NCI-H2196 (cell line): Measurements from ENCODE around the gene HAUS6.
A peak's percentile ranks its signal among the peaks of the same experiment; 100 is the strongest.
"Not testable (repeated sequence)": the region's sequence is repeated elsewhere in the genome, so short reads cannot be mapped to it uniquely, and the experiment has no call there.

ENCODE experiments used
- DNase-seq: peaks from one replicate; lab custom pipeline; 2025; ENCODE audit not compliant: unreplicated experiment; lab: John Stamatoyannopoulos, UW

Gene HAUS6

DNA sequence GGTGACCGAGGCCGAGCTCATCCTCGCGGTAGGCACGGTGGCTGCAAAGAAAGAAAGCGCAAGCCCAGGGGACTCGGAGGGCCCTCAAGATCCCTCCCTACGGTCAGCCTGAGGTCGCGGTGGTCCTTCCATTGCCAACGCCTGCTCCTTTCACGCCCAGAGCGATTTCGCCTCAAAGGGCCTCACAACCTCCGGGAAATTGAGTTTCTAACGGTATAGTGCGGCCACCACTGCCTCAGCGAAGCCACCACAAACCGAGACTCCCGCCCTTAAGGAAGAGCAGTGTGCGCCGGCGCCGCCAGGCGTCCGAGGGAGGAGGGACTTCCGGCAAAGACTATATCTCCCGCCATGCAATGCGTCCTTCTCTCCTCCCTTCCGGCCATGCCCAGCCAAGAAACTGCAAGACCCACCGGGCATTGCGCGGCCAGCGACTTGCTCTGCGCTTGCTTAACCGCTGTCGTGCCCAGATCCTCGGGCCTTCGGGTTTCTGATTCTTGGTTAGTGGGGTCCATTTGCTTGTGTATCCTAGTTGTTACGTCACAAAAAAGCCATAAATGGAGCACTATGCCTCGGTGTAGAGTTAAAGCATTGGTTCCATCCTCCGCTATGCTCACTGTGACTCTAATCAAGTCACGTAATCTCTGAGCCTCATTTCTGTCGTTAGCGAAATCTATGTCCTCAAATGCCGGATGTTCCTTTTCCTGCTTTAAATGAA, at the start of gene HAUS6:
HAUS6 (minus strand) TSS at position 274 of the 715 bp plus-strand sequence; CDS start at position 21, 253 bp downstream.
- DNase-seq: peak; percentile 94

DNA sequence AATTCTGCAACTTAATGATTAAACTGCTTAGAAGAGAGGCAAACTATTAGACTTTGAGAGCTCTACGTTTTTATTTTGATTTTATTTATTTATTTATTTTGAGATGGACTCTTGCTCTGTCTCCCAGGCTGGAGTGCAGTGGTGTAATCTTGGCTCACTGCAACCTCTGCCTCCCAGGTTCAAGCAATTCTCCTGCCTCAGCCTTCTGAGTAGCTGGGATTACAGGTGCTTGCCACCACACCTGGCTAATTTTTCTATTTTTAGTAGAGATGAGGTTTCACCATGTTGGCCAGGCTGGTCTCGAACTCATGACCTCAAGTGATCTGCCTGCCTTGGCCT, 49.4 kb upstream of the HAUS6 start:
- DNase-seq: not testable (repeated sequence)

- DNase-seq: no peak
Observed at GRCh38 chr9:19151425-19152159, 48.9 kb upstream of the HAUS6 start.

DNA sequence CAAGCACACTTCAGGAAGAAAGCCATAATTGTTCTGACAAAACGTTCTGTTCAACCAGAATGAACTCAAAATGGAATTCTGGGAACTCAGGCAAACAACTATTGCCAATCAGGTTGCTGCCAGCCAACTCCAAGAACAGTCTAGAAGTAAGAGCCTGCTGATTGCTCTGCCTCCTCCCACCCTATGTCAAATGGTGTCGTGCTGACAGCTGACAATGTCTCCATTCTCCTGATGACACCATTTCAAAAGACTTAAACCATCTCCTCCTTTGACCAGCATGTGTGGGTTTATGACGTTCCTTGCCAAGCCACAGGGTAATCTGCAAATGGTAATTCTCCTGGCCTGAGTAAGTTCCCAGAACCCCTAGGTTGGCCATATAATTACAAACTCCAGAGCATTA, 46.5 kb upstream of the HAUS6 start:
- DNase-seq: no peak

GRCh38 chr9:19148187-19148586, 45.5 kb upstream of the HAUS6 start:
- DNase-seq: no peak

DNA sequence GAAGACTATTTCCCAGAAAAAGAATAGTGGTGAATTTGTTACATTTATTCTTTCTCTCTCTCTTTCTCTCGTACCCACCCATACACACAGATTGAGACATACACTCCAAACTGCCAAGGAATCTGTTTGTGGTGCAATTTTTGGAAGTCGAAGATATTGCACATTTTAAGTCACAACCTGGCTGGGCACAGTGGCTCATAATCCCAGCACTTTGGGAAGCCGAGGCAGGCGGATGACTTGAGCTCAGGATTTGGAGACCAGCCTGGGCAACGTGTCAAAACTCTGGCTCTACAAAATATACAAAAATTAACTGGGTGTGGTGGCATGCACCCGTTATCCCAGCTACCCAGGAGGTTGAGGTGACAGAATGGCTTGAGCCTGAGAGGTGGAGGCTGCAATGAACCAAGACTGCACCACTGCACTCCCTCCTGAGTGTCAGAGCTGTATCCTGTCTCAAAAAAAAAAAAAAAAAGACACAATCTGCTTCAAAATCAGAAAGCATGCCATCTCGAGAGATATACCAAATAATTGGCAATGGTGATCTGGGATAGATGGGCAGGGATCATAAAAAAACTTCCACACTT, 43.8 kb upstream of the HAUS6 start:
- DNase-seq: no peak

- no peak for DNase-seq
Observed at GRCh38 chr9:19145881-19146280, 43.2 kb upstream of the HAUS6 start.

DNA sequence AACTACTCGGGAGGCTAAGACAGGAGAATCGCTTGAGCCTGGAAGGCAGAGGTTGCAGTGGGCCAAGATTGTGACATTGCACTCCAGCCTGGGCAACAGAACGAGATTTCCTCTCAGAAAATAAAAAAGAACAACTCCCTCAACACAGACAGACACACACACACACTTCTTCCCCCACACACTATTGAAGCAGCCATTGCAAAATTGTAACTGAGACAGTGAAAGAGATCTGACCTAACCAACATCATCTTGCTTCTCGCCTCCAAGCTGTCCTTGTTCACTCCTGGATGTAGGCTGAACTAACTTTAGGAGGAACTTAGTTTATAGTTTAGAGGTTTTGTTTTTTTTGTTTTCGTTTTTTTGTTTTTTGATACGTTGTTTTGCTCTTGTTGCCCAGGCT, 37.6 kb upstream of the HAUS6 start:
- DNase-seq: no peak

DNA sequence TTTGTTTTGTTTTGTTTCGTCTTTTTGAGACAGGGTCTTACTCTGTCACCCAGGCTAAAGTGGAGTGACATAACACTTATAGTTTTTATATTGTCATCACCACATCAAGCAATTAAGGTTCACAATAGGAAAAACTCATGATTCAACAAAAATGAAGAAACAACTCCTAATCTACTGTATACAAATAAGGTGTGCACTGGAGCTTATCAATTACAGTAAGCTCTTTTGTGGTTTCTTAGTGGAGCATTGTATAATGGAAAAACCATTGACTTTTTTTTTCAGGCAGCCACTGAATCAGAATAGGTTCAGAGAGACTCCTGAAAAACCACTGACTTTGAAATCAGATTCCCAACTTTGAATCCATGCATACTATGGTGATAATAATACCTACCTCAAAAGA, 35.4 kb upstream of the HAUS6 start:
- no peak for DNase-seq

DNA sequence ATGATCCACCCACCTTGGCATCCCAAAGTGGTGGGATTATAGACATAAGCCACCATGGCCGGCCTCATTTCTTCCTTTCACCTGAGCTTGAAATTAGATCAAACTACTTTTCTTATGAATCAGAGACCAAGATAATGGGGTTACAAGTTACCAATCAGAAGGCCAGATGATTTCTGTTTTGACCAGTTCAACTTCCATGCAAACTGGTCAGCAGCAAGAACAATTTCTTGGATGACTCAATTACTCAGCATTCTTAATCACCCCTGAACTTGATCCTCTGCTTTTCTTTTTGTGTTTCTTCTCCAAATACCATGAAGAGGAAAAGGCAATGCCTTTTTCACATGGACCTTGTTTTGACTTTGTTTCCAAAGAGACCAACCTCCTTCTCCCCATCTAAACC, 34.6 kb upstream of the HAUS6 start:
- no peak for DNase-seq

GRCh38 chr9:19136129-19136528, 33.4 kb upstream of the HAUS6 start:
- no peak for DNase-seq

DNA sequence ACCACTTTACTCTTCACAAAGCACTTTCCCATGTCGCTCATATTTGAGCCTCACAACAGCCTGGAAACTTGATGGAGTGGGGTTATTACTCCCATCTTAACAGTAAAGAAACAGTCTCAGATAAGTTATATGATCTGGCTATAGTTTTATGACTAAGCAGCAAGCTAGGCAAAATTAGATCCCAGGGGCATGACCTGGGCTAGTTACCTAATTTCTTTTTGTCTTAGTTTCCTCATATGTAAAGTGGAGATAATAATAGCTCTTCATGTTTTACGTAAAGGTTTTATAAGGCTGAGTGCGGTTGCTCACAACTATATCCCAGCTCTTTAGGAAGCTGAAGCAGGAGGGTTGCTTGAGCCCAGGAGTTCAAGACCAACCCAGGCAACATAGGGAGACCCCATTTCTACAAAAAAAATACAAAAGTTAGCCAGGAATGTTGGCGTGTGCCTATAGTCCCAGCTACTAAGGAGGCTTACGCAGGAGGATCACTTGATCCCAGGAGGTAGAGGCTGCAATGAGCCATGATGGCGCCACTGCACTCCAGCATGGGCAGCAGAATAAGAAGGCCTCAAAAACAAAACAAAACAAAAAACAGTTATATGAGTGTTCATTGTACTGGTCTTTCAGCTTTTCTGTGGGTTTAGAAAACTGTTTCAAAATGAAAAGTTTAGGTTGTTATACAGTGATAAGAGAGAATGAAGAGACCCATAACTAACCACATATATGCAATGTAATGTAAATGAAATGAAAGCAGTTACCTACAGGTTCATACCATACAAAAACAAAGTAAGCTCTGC, 31.0 kb upstream of the HAUS6 start:
- no peak for DNase-seq

DNA sequence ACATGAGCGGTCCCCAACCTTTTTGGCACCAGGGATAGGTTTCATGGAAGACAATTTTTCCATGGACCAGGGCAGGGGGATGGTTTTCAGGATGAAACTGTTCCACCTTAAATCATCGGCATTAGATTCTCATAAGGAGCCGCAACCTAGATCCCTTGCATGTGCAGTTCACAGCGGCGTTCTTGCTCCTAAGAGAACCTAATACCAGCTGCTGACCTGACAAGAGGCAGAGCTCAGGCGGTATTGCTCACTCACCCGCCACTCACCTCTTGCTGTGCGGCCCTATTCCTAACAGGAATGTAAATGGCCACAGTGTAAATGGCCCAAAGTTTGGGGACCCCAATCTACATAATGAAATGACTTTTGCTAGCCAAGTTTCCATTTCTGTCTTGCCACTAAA, 27.7 kb upstream of the HAUS6 start:
- no peak for DNase-seq

- DNase-seq: no peak
Observed at GRCh38 chr9:19127871-19128500, 25.3 kb upstream of the HAUS6 start.

DNA sequence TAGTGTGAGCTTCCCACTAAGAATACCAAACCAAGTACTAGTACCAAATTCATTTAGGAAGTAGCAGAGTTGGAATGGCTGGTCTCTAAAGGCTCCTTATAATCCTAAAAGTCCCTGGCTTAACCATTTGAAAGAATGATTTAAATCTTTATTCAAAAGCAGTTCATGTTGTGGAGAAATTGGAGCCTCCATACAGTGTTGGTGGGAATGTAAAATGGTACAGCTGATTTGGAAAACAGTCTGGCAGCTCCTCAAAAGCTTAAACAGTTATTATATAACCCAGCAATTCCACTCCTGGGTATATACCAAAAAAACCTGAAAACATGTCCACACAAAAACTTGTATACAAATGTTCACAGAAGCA, 21.7 kb upstream of the HAUS6 start:
- no peak for DNase-seq

DNA sequence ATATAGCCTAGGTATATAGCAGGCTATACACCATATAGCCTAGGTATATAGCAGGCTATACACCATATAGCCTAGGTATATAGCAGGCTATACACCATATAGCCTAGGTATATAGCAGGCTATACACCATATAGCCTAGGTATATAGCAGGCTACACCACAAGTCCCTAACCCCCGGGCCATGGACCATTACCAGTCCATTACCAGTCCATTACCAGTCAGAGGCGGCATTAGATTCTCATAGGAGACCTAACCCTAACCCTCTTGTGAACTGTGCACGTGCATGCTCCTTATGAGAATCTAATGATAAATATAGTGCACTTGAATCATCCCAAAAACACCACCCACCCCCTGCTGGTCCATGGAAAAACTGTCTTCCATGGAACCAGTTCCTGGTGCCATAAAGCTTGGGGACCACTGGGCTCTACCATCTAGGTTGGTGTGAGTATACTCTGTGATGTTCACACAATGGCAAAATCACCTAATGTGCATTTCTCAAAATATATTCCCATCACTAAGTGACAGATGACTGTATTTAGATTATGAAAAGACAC, 19.9 kb upstream of the HAUS6 start:
- no peak for DNase-seq

DNA sequence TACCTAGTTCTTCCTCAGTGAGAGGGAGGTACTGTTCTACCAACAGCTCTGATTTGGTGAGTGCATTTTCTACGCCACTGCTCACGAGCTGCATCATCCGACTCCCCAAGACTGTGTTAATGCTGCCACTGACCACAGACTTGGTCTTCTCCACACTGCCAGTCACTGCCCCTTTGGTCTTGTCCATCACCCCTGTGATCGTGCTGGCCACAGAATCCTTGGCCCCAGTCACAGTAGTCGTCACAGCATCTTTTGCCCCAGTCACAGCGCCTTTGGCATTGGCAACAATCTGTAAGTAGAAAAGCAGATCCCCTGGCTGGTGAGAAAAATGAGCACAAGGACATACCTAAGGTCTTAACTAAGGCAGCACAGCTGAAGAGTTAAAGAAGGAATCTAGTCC, 18.2 kb upstream of the HAUS6 start:
- DNase-seq: no peak

- DNase-seq: no peak
Observed at GRCh38 chr9:19119801-19120440, 17.2 kb upstream of the HAUS6 start.

- no peak for DNase-seq
Observed at GRCh38 chr9:19119246-19119645, 16.5 kb upstream of the HAUS6 start.

DNA sequence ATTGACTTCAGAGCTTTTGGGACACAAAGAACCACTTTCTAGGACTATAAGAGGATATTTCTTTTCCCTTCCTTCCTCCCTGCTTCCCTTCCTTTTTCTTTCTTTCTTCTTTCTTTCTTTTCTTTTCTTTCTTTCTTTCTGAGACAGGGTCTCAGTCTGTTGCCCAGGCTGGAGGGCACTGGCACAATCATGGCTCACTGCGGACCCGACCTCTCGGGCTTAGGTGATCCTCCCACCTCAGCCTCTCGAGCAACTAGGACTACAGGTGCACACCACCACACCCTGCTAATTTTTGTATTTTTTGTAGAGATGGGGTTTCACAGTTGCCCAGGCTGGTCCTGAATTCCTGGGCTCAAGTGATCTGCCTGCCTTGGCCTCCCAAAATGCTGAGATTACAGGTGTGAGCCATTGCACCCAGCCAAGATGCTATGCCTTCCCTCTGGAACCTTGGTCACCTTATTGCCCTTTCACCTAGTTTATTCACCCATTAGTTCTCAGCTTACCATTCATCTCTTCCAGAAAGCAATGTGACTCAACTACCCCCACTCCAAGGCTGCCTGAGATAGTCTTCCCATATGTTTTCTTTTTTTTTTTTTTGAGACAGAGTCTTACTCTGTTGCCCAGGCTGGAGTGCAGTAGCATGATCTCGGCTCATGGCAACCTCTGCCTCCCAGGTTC, 14.5 kb upstream of the HAUS6 start:
- DNase-seq: no peak
